Ectodermal cell (in vitro differentiated cells): ENCODE results near the gene SPECC1L.

Experiments
- H3K27ac ChIP-seq: 2 replicates; pipeline ENCODE4 v1.7.0; 2013; ENCODE audit warnings: mild to moderate bottlenecking, low read depth, low read length; ENCODE audit not compliant: insufficient read depth, poor library complexity, severe bottlenecking
- H3K27me3 ChIP-seq: 2 replicates; pipeline ENCODE4 v1.7.0; 2013; ENCODE audit warnings: mild to moderate bottlenecking, low read length; ENCODE audit not compliant: insufficient read depth, control insufficient read depth, poor library complexity, severe bottlenecking
- H3K36me3 ChIP-seq: one replicate; pipeline ENCODE4 v1.7.0; 2013; ENCODE audit warnings: low read length; ENCODE audit not compliant: control insufficient read depth, insufficient read depth
- H3K4me1 ChIP-seq: one replicate; pipeline ENCODE4 v1.7.0; 2013; ENCODE audit warnings: low read length; ENCODE audit not compliant: control insufficient read depth, insufficient read depth
- H3K4me3 ChIP-seq: 2 replicates; pipeline ENCODE4 v1.7.0; 2013; ENCODE audit warnings: low read depth, low read length, control low read depth; ENCODE audit not compliant: insufficient read depth
- H3K9me3 ChIP-seq: 2 replicates; pipeline ENCODE4 v1.7.0; 2013; ENCODE audit warnings: mild to moderate bottlenecking, low read length, moderate library complexity; ENCODE audit not compliant: control insufficient read depth
- WGBS, 2 experiments: methylation state at CpG; one replicate each; pipeline ENCODE4 v1.1.7; 2013; ENCODE audit warnings: missing lambda C conversion rate in 2 of 2; 5-methylcytosine and 5-hydroxymethylcytosine counted together

The SPECC1L gene

GRCh38 chr22:24319451-24319850 is 48.8 kb downstream of the SPECC1L start:
- no peaks in the 10 kb centered on the region for H3K27me3 ChIP-seq
- H3K36me3 ChIP-seq = peaks cover 20% of the 10 kb centered on the region
- H3K27ac ChIP-seq = no peak overlapping the region
- 94 to 97% methylated on average over 3 of the region's 3 CpGs for WGBS, 2 experiments
- no peaks in the 10 kb centered on the region for H3K4me1 ChIP-seq
- no peak overlapping the region for H3K4me3 ChIP-seq
- H3K9me3 ChIP-seq = no peaks in the 10 kb centered on the region

DNA sequence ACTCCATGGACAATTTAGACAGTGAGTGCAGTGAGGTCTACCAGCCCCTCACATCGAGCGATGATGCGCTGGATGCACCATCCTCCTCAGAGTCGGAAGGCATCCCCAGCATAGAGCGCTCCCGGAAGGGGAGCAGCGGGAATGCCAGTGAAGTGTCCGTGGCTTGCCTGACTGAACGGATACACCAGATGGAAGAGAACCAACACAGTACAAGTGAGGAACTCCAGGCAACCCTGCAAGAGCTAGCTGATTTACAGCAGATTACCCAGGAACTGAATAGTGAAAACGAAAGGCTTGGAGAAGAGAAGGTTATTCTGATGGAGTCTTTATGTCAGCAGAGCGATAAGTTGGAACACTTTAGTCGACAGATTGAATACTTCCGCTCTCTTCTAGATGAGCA is 51.4 kb downstream of the SPECC1L start:
- no peak overlapping the region for H3K4me3 ChIP-seq
- H3K4me1 ChIP-seq = no peaks in the 10 kb centered on the region
- 97% methylated on average over 13 of the region's 13 CpGs for WGBS, 2 experiments
- no peaks in the 10 kb centered on the region for H3K27me3 ChIP-seq
- peaks cover 10% of the 10 kb centered on the region for H3K36me3 ChIP-seq
- H3K27ac ChIP-seq = no peak overlapping the region
- H3K9me3 ChIP-seq = no peaks in the 10 kb centered on the region

- Histone ChIP-seq H3K4me1 (no peaks in the 10 kb centered on the region), H3K27ac (no peak overlapping the region), H3K36me3 (peaks cover 10% of the 10 kb centered on the region), H3K27me3 (no peaks in the 10 kb centered on the region), H3K4me3 (no peak overlapping the region), H3K9me3 (no peaks in the 10 kb centered on the region)
- 97 to 98% methylated on average over 6 of the region's 6 CpGs for WGBS, 2 experiments
Observed at GRCh38 chr22:24322522-24322921, 51.9 kb downstream of the SPECC1L start.

GRCh38 chr22:24323233-24323632 is 52.6 kb downstream of the SPECC1L start:
- H3K4me1 ChIP-seq = no peaks in the 10 kb centered on the region
- no peaks in the 10 kb centered on the region for H3K27me3 ChIP-seq
- WGBS, 2 experiments = 96 to 100% methylated on average over 2 of the region's 2 CpGs
- H3K4me3 ChIP-seq = no peak overlapping the region
- H3K27ac ChIP-seq = no peak overlapping the region
- no peaks in the 10 kb centered on the region for H3K9me3 ChIP-seq
- H3K36me3 ChIP-seq = peaks cover 10% of the 10 kb centered on the region

GRCh38 chr22:24323695-24324094 is 53.1 kb downstream of the SPECC1L start:
- Histone ChIP-seq H3K4me3 (no peak overlapping the region), H3K4me1 (no peaks in the 10 kb centered on the region), H3K27me3 (no peaks in the 10 kb centered on the region), H3K36me3 (peaks cover 10% of the 10 kb centered on the region), H3K9me3 (no peaks in the 10 kb centered on the region), H3K27ac (no peak overlapping the region)
- WGBS, 2 experiments = 85 to 100% methylated on average over 3 of the region's 3 CpGs

GRCh38 chr22:24324137-24324536 is 53.5 kb downstream of the SPECC1L start:
- Histone ChIP-seq H3K27me3 (no peaks in the 10 kb centered on the region), H3K36me3 (peaks cover 10% of the 10 kb centered on the region), H3K4me1 (no peaks in the 10 kb centered on the region), H3K4me3 (no peak overlapping the region), H3K27ac (no peak overlapping the region), H3K9me3 (no peaks in the 10 kb centered on the region)
- WGBS, 2 experiments = 94 to 97% methylated on average over 8 of the region's 8 CpGs

GRCh38 chr22:24325105-24325757 is 54.6 kb downstream of the SPECC1L start:
- 66 to 76% methylated on average over 5 of the region's 5 CpGs for WGBS, 2 experiments
- Histone ChIP-seq H3K27ac (no peak overlapping the region), H3K36me3 (peaks cover 13% of the 10 kb centered on the region), H3K4me3 (no peak overlapping the region), H3K9me3 (no peaks in the 10 kb centered on the region), H3K4me1 (no peaks in the 10 kb centered on the region), H3K27me3 (no peaks in the 10 kb centered on the region)

GRCh38 chr22:24326266-24326665 is 55.6 kb downstream of the SPECC1L start:
- Histone ChIP-seq H3K36me3 (peaks cover 21% of the 10 kb centered on the region), H3K9me3 (no peaks in the 10 kb centered on the region), H3K27ac (no peak overlapping the region), H3K4me3 (no peak overlapping the region), H3K4me1 (no peaks in the 10 kb centered on the region), H3K27me3 (no peaks in the 10 kb centered on the region)
- 92 to 95% methylated on average over 4 of the region's 4 CpGs for WGBS, 2 experiments

DNA sequence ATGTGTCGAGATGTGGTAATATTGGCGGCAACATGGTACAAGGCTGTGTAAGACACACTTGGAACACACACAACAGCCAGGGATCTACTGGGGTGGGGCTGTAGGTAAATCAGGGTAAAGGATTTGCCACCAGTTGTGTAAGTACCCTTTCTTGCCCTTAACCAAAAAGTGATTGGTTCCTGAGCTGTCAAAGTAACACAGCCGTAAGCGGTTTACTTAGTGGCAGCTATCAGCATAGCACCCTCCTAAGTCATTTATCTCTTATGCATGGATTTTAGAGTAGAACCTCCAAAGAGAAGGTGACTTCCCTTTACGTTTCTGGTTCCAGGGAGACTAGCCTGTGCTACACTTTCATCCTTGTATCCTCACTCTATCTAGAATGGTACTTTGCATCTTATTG is 57.2 kb downstream of the SPECC1L start:
- Histone ChIP-seq H3K9me3 (no peaks in the 10 kb centered on the region), H3K27ac (no peak overlapping the region), H3K4me3 (no peak overlapping the region), H3K4me1 (no peaks in the 10 kb centered on the region), H3K36me3 (peaks cover 15% of the 10 kb centered on the region), H3K27me3 (no peaks in the 10 kb centered on the region)
- WGBS, 2 experiments = 93 to 98% methylated on average over 5 of the region's 5 CpGs

GRCh38 chr22:24329453-24329852 is 58.8 kb downstream of the SPECC1L start:
- 95 to 97% methylated on average over 6 of the region's 6 CpGs for WGBS, 2 experiments
- peaks cover 17% of the 10 kb centered on the region for H3K36me3 ChIP-seq

GRCh38 chr22:24330636-24331035 is 60.0 kb downstream of the SPECC1L start:
- Histone ChIP-seq H3K9me3 (no peaks in the 10 kb centered on the region), H3K36me3 (peaks cover 26% of the 10 kb centered on the region), H3K4me1 (no peaks in the 10 kb centered on the region), H3K27me3 (no peaks in the 10 kb centered on the region), H3K27ac (no peak overlapping the region), H3K4me3 (no peak overlapping the region)
- WGBS, 2 experiments = 89 to 90% methylated on average over 1 of the region's 1 CpG

More at GRCh38 chr22:24329453-24329852, 58.8 kb downstream of the SPECC1L start:
- Histone ChIP-seq H3K4me3 (no peak overlapping the region), H3K9me3 (no peaks in the 10 kb centered on the region), H3K27me3 (no peaks in the 10 kb centered on the region), H3K4me1 (no peaks in the 10 kb centered on the region), H3K27ac (no peak overlapping the region)
